ENCODE data around the gene COMMD3. TPM values are rescaled to one million over a fixed set of nuclear protein-coding genes. Genes with fewer than 3 reads are reported as not detected.

COMMD3 gene
- total and polyA plus RNA-seq, 9 of the 15 experiments (the other 6 are each of a cell fraction or from before 2014, with no cell fraction given) = 50.7 to 217 (median 80.1) TPM

DNA sequence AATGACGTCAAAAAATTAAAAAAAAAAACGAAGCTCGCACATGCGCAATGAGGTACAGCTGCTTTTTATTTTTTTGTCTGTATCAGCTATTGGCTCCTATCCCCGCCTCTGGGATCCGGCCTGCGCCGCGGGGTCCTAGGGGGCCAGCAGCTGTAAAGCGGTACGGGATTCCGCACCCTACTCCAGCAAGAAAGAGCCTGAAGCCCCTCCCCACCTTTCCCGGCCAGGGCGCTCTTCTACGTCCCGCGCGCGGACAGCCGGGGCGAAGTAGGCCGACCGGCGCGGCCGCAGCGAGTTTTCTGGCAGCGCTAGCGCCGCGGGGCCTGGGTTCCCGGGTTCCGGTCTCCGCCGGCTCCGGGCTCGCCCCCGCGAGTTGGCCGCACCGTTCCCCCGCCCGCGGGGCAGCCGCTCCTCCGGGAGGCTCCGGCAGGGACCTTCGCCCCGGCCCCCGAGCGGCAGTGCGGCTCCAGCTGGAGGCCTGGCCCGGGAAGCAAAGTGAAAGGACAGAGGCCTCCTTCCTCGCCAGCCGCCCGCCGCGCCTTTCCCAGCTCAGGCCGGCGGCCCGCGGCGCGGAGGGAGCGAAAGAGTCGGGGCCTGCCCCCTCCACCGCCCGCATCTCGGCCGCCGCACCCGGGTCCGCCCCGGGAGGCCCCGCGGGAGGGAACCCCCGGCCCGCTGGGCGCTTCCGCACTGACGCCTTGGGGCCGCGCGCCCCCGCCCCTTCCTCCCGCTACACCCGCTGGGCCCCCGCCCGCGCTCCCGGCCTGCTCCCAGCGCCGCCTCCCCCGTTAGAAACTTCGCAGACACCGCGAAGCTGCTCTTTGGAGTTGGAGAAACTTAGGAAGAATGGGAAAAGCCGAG, 24.4 kb downstream of the COMMD3 start (continued):
- TF ChIP-seq DACH1 (IDR thresholded peaks at IDR 0.05; ENCODE audit: partially characterized antibody) = no peak
- TF ChIP-seq NFATC3 (IDR thresholded peaks at IDR 0.05) = no peak
- TF ChIP-seq, protein P1, sequence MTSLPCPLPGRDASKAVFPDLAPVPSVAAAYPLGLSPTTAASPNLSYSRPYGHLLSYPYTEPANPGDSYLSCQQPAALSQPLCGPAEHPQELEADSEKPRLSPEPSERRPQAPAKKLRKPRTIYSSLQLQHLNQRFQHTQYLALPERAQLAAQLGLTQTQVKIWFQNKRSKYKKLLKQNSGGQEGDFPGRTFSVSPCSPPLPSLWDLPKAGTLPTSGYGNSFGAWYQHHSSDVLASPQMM (CRISPR knock-in tag; IDR thresholded peaks at IDR 0.05) = no peak
- no peak for TF ChIP-seq SREBF1 (IDR thresholded peaks at IDR 0.05; ENCODE audit: borderline replicate concordance, low read depth, low read length)
- TF ChIP-seq ZNF146 (CRISPR knock-in tag; IDR thresholded peaks at IDR 0.05; ENCODE audit: unreplicated experiment) = no peak
- TF ChIP-seq SMAD4 (CRISPR knock-in tag; conservative IDR thresholded peaks at IDR 0.05) = peak; percentile 34; the same call in 1 of the 2 replicates
- no peak for TF ChIP-seq NEUROD1 (IDR thresholded peaks at IDR 0.05; ENCODE audit: borderline replicate concordance, low read depth, low read length, partially characterized antibody)
- TF ChIP-seq ZFP1 (CRISPR knock-in tag; IDR thresholded peaks at IDR 0.05) = no peak
- TF ChIP-seq NFIX (CRISPR knock-in tag; IDR thresholded peaks at IDR 0.05; ENCODE audit: low read depth) = no peak
- no peak for TF ChIP-seq FOS (IDR thresholded peaks at IDR 0.05; ENCODE audit: extremely low read depth, insufficient read length)
- TF ChIP-seq L3MBTL2 (IDR thresholded peaks at IDR 0.05) = peak; percentile 26; the same call in 1 of the 2 replicates
- TF ChIP-seq RHOXF2B (CRISPR knock-in tag; conservative IDR thresholded peaks at IDR 0.05) = no peak
- TF ChIP-seq CREM (IDR thresholded peaks at IDR 0.05; ENCODE audit: low read depth) = peak; percentile 69
- no peak for TF ChIP-seq PHF21A (IDR thresholded peaks at IDR 0.05; ENCODE audit: borderline replicate concordance, low read depth)
- TF ChIP-seq, protein P2, sequence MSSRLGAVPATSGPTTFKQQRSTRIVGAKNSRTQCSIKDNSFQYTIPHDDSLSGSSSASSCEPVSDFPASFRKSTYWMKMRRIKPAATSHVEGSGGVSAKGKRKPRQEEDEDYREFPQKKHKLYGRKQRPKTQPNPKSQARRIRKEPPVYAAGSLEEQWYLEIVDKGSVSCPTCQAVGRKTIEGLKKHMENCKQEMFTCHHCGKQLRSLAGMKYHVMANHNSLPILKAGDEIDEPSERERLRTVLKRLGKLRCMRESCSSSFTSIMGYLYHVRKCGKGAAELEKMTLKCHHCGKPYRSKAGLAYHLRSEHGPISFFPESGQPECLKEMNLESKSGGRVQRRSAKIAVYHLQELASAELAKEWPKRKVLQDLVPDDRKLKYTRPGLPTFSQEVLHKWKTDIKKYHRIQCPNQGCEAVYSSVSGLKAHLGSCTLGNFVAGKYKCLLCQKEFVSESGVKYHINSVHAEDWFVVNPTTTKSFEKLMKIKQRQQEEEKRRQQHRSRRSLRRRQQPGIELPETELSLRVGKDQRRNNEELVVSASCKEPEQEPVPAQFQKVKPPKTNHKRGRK (tag; IDR thresholded peaks at IDR 0.05) = no peak
- TF ChIP-seq SNIP1 (IDR thresholded peaks at IDR 0.05; ENCODE audit: low read depth) = no peak
- TF ChIP-seq, protein P3, sequence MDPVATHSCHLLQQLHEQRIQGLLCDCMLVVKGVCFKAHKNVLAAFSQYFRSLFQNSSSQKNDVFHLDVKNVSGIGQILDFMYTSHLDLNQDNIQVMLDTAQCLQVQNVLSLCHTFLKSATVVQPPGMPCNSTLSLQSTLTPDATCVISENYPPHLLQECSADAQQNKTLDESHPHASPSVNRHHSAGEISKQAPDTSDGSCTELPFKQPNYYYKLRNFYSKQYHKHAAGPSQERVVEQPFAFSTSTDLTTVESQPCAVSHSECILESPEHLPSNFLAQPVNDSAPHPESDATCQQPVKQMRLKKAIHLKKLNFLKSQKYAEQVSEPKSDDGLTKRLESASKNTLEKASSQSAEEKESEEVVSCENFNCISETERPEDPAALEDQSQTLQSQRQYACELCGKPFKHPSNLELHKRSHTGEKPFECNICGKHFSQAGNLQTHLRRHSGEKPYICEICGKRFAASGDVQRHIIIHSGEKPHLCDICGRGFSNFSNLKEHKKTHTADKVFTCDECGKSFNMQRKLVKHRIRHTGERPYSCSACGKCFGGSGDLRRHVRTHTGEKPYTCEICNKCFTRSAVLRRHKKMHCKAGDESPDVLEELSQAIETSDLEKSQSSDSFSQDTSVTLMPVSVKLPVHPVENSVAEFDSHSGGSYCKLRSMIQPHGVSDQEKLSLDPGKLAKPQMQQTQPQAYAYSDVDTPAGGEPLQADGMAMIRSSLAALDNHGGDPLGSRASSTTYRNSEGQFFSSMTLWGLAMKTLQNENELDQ (CRISPR knock-in tag; IDR thresholded peaks at IDR 0.05; ENCODE audit: borderline replicate concordance) = no peak
- peak; percentile 20; the same call in 1 of the 2 replicates for TF ChIP-seq TARDBP (IDR thresholded peaks at IDR 0.05)
- TF ChIP-seq TEAD2 (tag; IDR thresholded peaks at IDR 0.05) = no peak
- no peak for TF ChIP-seq SIX5 (IDR thresholded peaks at IDR 0.05; ENCODE audit: borderline replicate concordance in 1 of 2, insufficient read depth in 1 of 2, low read depth in 1 of 2, low read length in 2 of 2)
- no peak for TF ChIP-seq ZNF239 (CRISPR knock-in tag; IDR thresholded peaks at IDR 0.05)
- TF ChIP-seq RBM14 (IDR thresholded peaks at IDR 0.05; ENCODE audit: borderline replicate concordance, insufficient read depth, low read depth, low read length) = no peak
- TF ChIP-seq ZBTB17 (CRISPR knock-in tag; IDR thresholded peaks at IDR 0.05) = peak; percentile 87
- TF ChIP-seq, protein P4, sequence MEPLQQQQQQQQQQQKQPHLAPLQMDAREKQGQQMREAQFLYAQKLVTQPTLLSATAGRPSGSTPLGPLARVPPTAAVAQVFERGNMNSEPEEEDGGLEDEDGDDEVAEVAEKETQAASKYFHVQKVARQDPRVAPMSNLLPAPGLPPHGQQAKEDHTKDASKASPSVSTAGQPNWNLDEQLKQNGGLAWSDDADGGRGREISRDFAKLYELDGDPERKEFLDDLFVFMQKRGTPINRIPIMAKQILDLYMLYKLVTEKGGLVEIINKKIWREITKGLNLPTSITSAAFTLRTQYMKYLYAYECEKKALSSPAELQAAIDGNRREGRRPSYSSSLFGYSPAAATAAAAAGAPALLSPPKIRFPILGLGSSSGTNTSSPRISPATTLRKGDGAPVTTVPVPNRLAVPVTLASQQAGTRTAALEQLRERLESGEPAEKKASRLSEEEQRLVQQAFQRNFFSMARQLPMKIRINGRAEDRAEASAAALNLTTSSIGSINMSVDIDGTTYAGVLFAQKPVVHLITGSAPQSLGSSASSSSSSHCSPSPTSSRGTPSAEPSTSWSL (CRISPR knock-in tag; IDR thresholded peaks at IDR 0.05; ENCODE audit: borderline replicate concordance) = no peak

Data from K562 (cell line).